Epithelial cell of proximal tubule (primary cell): ENCODE measurements around the gene KRT81. TPM values are rescaled to one million over a fixed set of nuclear protein-coding genes. Genes with fewer than 3 reads are reported as not detected.
"Not testable (repeated sequence)": the region's sequence is repeated elsewhere in the genome, so short reads cannot be mapped to it uniquely, and the experiment has no call there.

Source experiments
- DNase-seq: peaks from one replicate; pipeline ENCODE4 v3.0.0-alpha.2; 2011; ENCODE audit warnings: low read depth
- H3K4me3 ChIP-seq: 2 replicates; pipeline ENCODE4 v1.5.1; 2011; ENCODE audit warnings: low read depth, mild to moderate bottlenecking, low read length
- CTCF ChIP-seq: conservative IDR thresholded peaks from 2 replicates; pipeline ENCODE4 v1.5.1; 2012; ENCODE audit warnings: low read depth, mild to moderate bottlenecking, low read length
- total RNA-seq: library from RNA; depleted of rRNA; stranded (reverse); fragments of >200 nt; gene quantifications from 2 replicates; pipeline ENCODE4 v1.2.3, GENCODE V29; 2015

KRT81 gene
- total RNA-seq, 1 donor from 2014 or later = 80.4 TPM

- TF ChIP-seq CTCF = no peak
- DNase-seq = no peak
- no peak overlapping the region for H3K4me3 ChIP-seq
Observed at GRCh38 chr12:52295663-52296062, 4.3 kb upstream of the KRT81 start.

DNA sequence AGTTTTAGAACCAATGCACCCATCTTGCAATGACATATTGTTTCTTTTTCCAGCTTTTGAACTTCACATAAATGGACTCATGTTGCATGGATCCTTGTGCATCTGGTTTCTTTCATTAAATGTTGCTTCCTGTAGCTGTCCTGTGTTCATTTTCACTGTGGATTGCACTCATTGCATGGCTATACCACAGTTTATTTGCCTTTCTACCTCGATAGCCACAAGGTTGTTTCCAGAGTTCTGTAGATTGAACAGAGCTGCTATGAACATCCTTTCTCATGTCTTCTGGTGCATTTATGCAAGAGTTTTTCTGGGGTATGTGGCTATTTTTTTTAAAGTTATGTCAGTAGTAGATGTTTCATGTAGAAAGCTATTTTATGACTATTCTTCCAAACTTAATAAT, 3.5 kb upstream of the KRT81 start:
- no peak overlapping the region for H3K4me3 ChIP-seq
- no peak for TF ChIP-seq CTCF
- no peak for DNase-seq

GRCh38 chr12:52293926-52294325, 2.6 kb upstream of the KRT81 start:
- H3K4me3 ChIP-seq = no peak overlapping the region
- no peak for DNase-seq
- TF ChIP-seq CTCF = no peak

DNA sequence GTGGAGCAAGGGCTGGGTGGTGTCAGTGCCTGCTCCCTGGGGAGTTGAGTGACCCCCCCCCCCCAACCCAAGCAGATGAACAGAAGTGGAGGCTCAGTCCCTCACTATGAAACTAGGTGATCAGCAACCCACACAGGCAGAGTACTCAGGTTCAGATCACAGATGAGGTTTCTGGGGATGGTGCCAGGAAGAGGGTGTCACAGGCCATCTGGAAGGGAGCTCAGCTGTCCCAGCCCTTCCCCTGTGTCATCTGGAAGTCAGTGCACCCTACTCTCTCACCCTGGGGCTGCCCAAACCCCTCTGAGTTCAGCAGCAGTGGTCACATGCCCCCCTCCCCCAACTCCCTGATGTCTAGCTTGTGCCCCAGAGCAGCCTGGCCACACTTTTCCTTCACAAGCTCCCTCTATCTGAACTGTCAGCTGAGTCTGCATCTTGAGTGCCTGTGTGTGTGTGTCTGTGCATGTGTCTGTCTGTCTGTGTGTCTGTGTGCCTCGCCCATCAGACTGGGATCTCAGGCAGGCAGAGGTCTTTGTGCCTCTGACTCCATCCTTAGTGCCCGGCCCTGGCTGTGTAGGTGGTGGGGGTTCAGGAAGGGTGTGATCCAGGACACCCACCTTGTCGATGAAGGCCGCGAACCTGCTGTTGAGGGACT, 725 bp downstream of the KRT81 start:
- DNase-seq, H3K4me3 ChIP-seq: not testable (repeated sequence)

- DNase-seq, H3K4me3 ChIP-seq: not testable (repeated sequence)
Observed at GRCh38 chr12:52287816-52288805, 3.2 kb downstream of the KRT81 start.

DNA sequence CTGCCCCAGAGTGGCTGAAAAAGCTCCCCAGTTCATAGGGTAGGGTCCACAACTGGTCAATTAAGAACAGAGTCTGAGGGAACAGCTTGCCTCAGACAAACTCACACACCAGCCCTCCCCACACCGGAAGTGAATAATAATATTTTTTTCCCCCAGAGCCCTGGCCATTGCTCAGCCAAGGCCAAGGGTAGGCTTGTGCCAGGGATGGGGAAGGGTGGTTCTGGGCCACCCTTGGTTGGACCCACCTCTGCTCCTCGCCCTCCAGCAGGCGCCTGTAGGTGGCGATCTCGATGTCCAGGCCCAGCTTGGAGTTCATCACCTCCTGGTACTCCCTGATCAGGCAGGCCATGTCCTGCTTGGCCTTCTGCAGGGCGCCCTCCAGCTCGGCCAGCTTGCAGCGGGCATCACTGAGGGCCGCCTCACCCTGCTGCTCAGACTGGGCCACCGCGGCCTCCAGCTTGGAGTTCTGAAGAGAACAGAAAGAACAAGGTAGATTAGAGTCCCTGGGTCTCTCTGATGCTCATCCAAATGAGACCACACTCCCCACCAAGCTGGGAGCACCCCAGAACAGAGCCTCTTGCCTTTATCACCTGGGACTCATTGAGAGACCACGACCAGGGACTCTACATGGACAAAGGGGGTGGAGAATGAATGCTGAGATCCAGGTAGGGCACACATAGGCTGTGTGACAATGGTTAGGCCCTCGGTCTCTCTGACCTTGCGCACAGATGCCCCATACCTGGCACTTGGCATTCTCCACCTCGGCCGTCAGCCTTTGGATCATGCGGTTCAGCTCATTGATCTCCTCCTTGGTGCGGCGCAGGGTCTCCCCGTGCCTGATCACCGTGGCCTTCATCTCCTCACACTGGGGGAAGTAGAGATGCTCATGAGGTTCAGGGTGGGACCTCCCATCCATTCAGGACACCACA, 4.2 kb downstream of the KRT81 start:
- not testable (repeated sequence) for H3K4me3 ChIP-seq, DNase-seq

- no peak for TF ChIP-seq CTCF
- no peak for DNase-seq
- no peak overlapping the region for H3K4me3 ChIP-seq
Observed at GRCh38 chr12:52285851-52286530, 5.3 kb downstream of the KRT81 start.
